ENCODE results near the gene HNRNPU.

The HNRNPU gene

GRCh38 chr1:244852694-244853093 lies 11.6 kb downstream of the HNRNPU start:
- Histone ChIP-seq H4K91ac (ENCODE audit: low read length) (no peak overlapping the region), H3K27me3 (ENCODE audit: control insufficient read depth in 1 of 2, insufficient read depth in 1 of 2, low read length in 2 of 2) (no peaks in the 10 kb centered on the region), H3K9ac (ENCODE audit: low read length) (no peak overlapping the region), H2BK120ac (ENCODE audit: low read depth, low read length) (no peak overlapping the region), H3K27ac (ENCODE audit: low read length, poor library complexity, severe bottlenecking) (no peak overlapping the region), H3K23ac (ENCODE audit: low read length in 2 of 2) (no peak overlapping the region), H2AFZ (ENCODE audit: low read depth, low read length) (no peak overlapping the region), H3K18ac (ENCODE audit: low read depth in 1 of 2, low read length in 2 of 2) (no peak overlapping the region), H2BK12ac (ENCODE audit: low read length in 2 of 2) (no peak overlapping the region), H3K14ac (ENCODE audit: low read length in 2 of 2) (no peak overlapping the region), H4K8ac (ENCODE audit: low read length) (no peak overlapping the region), H2AK5ac (ENCODE audit: low read length, severe bottlenecking) (no peak overlapping the region), H3K4ac (ENCODE audit: low read depth in 1 of 2, low read length in 2 of 2) (no peak overlapping the region), H3K36me3 (ENCODE audit: control insufficient read depth in 1 of 2, insufficient read depth in 2 of 2, low read depth in 1 of 2, low read length in 2 of 2) (peaks cover 7 to 100% of the 10 kb centered on the region in 2 experiments), H3K79me1 (replicated peaks; ENCODE audit: low read length, poor library complexity, severe bottlenecking) (peaks cover 3% of the 10 kb centered on the region), H3K4me2 (ENCODE audit: low read length, poor library complexity, severe bottlenecking) (no peak overlapping the region), H2BK5ac (ENCODE audit: low read depth, low read length, poor library complexity, severe bottlenecking) (no peak overlapping the region), H2BK15ac (ENCODE audit: low read depth, poor library complexity, severe bottlenecking) (no peak overlapping the region), H3K9me3 (ENCODE audit: control insufficient read depth, low read length) (no peaks in the 10 kb centered on the region), H3K4me1 (ENCODE audit: control insufficient read depth, insufficient read depth, low read depth, low read length) (no peaks in the 10 kb centered on the region), H3K4me3 (ENCODE audit: insufficient read depth in 1 of 2, low read depth in 1 of 2, low read length in 2 of 2) (no peak overlapping the region)
- no peak for DNase-seq
- WGBS = no CpG with 5 or more reads among the region's 1 CpG

GRCh38 chr1:244851546-244852231 lies 12.7 kb downstream of the HNRNPU start:
- Histone ChIP-seq H2BK120ac (ENCODE audit: low read depth, low read length) (no peak overlapping the region), H2BK15ac (ENCODE audit: low read depth, poor library complexity, severe bottlenecking) (no peak overlapping the region), H3K27ac (ENCODE audit: low read length, poor library complexity, severe bottlenecking) (no peak overlapping the region), H3K18ac (ENCODE audit: low read depth in 1 of 2, low read length in 2 of 2) (no peak overlapping the region), H3K4me3 (ENCODE audit: insufficient read depth in 1 of 2, low read depth in 1 of 2, low read length in 2 of 2) (no peak overlapping the region), H2BK12ac (ENCODE audit: low read length in 2 of 2) (no peak overlapping the region), H3K36me3 (ENCODE audit: control insufficient read depth in 1 of 2, insufficient read depth in 2 of 2, low read depth in 1 of 2, low read length in 2 of 2) (peaks cover 3 to 100% of the 10 kb centered on the region in 2 experiments), H2AFZ (ENCODE audit: low read depth, low read length) (no peak overlapping the region), H4K8ac (ENCODE audit: low read length) (no peak overlapping the region), H3K9me3 (ENCODE audit: control insufficient read depth, low read length) (no peaks in the 10 kb centered on the region), H3K23ac (ENCODE audit: low read length in 2 of 2) (no peak overlapping the region), H4K91ac (ENCODE audit: low read length) (no peak overlapping the region), H3K4me1 (ENCODE audit: control insufficient read depth, insufficient read depth, low read depth, low read length) (no peaks in the 10 kb centered on the region), H3K4me2 (ENCODE audit: low read length, poor library complexity, severe bottlenecking) (no peak overlapping the region), H3K27me3 (ENCODE audit: control insufficient read depth in 1 of 2, insufficient read depth in 1 of 2, low read length in 2 of 2) (no peaks in the 10 kb centered on the region), H2BK5ac (ENCODE audit: low read depth, low read length, poor library complexity, severe bottlenecking) (no peak overlapping the region), H3K14ac (ENCODE audit: low read length in 2 of 2) (no peak overlapping the region), H2AK5ac (ENCODE audit: low read length, severe bottlenecking) (no peak overlapping the region), H3K9ac (ENCODE audit: low read length) (peak overlapping the region; percentile 3), H3K79me1 (replicated peaks; ENCODE audit: low read length, poor library complexity, severe bottlenecking) (no peaks in the 10 kb centered on the region), H3K4ac (ENCODE audit: low read depth in 1 of 2, low read length in 2 of 2) (no peak overlapping the region)
- WGBS = no CpG with 5 or more reads among the region's 4 CpGs
- peak; percentile 50 for DNase-seq

- H4K8ac ChIP-seq (ENCODE audit: low read length) = no peak overlapping the region
- DNase-seq = no peak
- no peak overlapping the region for H2AFZ ChIP-seq (ENCODE audit: low read depth, low read length)
- H3K27me3 ChIP-seq (ENCODE audit: control insufficient read depth in 1 of 2, insufficient read depth in 1 of 2, low read length in 2 of 2) = no peaks in the 10 kb centered on the region
- no peak overlapping the region for H2AK5ac ChIP-seq (ENCODE audit: low read length, severe bottlenecking)
- H3K18ac ChIP-seq (ENCODE audit: low read depth in 1 of 2, low read length in 2 of 2) = no peak overlapping the region
- no peaks in the 10 kb centered on the region for H3K9me3 ChIP-seq (ENCODE audit: control insufficient read depth, low read length)
- H3K4me3 ChIP-seq (ENCODE audit: insufficient read depth in 1 of 2, low read depth in 1 of 2, low read length in 2 of 2) = no peak overlapping the region
- H4K91ac ChIP-seq (ENCODE audit: low read length) = no peak overlapping the region
- no CpG with 5 or more reads among the region's 2 CpGs for WGBS
- no peak overlapping the region for H3K4me2 ChIP-seq (ENCODE audit: low read length, poor library complexity, severe bottlenecking)
- no peak overlapping the region for H3K23ac ChIP-seq (ENCODE audit: low read length in 2 of 2)
- H3K4me1 ChIP-seq (ENCODE audit: control insufficient read depth, insufficient read depth, low read depth, low read length) = no peaks in the 10 kb centered on the region
- no peak overlapping the region for H3K4ac ChIP-seq (ENCODE audit: low read depth in 1 of 2, low read length in 2 of 2)
- H2BK5ac ChIP-seq (ENCODE audit: low read depth, low read length, poor library complexity, severe bottlenecking) = no peak overlapping the region
- H3K14ac ChIP-seq (ENCODE audit: low read length in 2 of 2) = no peak overlapping the region
- no peak overlapping the region for H2BK15ac ChIP-seq (ENCODE audit: low read depth, poor library complexity, severe bottlenecking)
- H3K79me1 ChIP-seq (replicated peaks; ENCODE audit: low read length, poor library complexity, severe bottlenecking) = no peaks in the 10 kb centered on the region
- H2BK12ac ChIP-seq (ENCODE audit: low read length in 2 of 2) = no peak overlapping the region
- no peak overlapping the region for H2BK120ac ChIP-seq (ENCODE audit: low read depth, low read length)
- H3K27ac ChIP-seq (ENCODE audit: low read length, poor library complexity, severe bottlenecking) = no peak overlapping the region
- H3K9ac ChIP-seq (ENCODE audit: low read length) = no peak overlapping the region
- H3K36me3 ChIP-seq (ENCODE audit: control insufficient read depth in 1 of 2, insufficient read depth in 2 of 2, low read depth in 1 of 2, low read length in 2 of 2) = peaks cover 7 to 100% of the 10 kb centered on the region in 2 experiments
Observed at GRCh38 chr1:244850896-244851295, 13.4 kb downstream of the HNRNPU start.

GRCh38 chr1:244850099-244850852 lies 14.1 kb downstream of the HNRNPU start:
- no peak overlapping the region for H3K14ac ChIP-seq (ENCODE audit: low read length in 2 of 2)
- no peak overlapping the region for H2BK5ac ChIP-seq (ENCODE audit: low read depth, low read length, poor library complexity, severe bottlenecking)
- H3K4me2 ChIP-seq (ENCODE audit: low read length, poor library complexity, severe bottlenecking) = no peak overlapping the region
- H4K8ac ChIP-seq (ENCODE audit: low read length) = no peak overlapping the region
- H2AK5ac ChIP-seq (ENCODE audit: low read length, severe bottlenecking) = no peak overlapping the region
- H3K79me1 ChIP-seq (replicated peaks; ENCODE audit: low read length, poor library complexity, severe bottlenecking) = no peaks in the 10 kb centered on the region
- no peaks in the 10 kb centered on the region for H3K27me3 ChIP-seq (ENCODE audit: control insufficient read depth in 1 of 2, insufficient read depth in 1 of 2, low read length in 2 of 2)
- H3K36me3 ChIP-seq (ENCODE audit: control insufficient read depth in 1 of 2, insufficient read depth in 2 of 2, low read depth in 1 of 2, low read length in 2 of 2) = peaks cover 8 to 99% of the 10 kb centered on the region in 2 experiments
- no peak overlapping the region for H3K9ac ChIP-seq (ENCODE audit: low read length)
- H3K4ac ChIP-seq (ENCODE audit: low read depth in 1 of 2, low read length in 2 of 2) = no peak overlapping the region
- H3K4me3 ChIP-seq (ENCODE audit: insufficient read depth in 1 of 2, low read depth in 1 of 2, low read length in 2 of 2) = no peak overlapping the region
- H3K23ac ChIP-seq (ENCODE audit: low read length in 2 of 2) = no peak overlapping the region
- H2BK120ac ChIP-seq (ENCODE audit: low read depth, low read length) = no peak overlapping the region
- WGBS = 100% methylated on average over 1 of the region's 3 CpGs
- no peak overlapping the region for H2AFZ ChIP-seq (ENCODE audit: low read depth, low read length)
- no peak overlapping the region for H3K18ac ChIP-seq (ENCODE audit: low read depth in 1 of 2, low read length in 2 of 2)
- no peak overlapping the region for H2BK15ac ChIP-seq (ENCODE audit: low read depth, poor library complexity, severe bottlenecking)
- no peak overlapping the region for H4K91ac ChIP-seq (ENCODE audit: low read length)
- DNase-seq = no peak
- H3K27ac ChIP-seq (ENCODE audit: low read length, poor library complexity, severe bottlenecking) = no peak overlapping the region
- H3K9me3 ChIP-seq (ENCODE audit: control insufficient read depth, low read length) = no peaks in the 10 kb centered on the region
- H2BK12ac ChIP-seq (ENCODE audit: low read length in 2 of 2) = no peak overlapping the region
- no peaks in the 10 kb centered on the region for H3K4me1 ChIP-seq (ENCODE audit: control insufficient read depth, insufficient read depth, low read depth, low read length)

All from mesenchymal stem cell (in vitro differentiated cells and primary cell).